Ovary (tissue), 9 donors: ENCODE data around the gene GALNTL6. TPM values are rescaled to one million over a fixed set of nuclear protein-coding genes. Genes with fewer than 3 reads are reported as not detected.

ENCODE experiments used
- DNase-seq, 5 donors: peaks; one replicate each; pipeline ENCODE4 v3.0.0-alpha.2; 2019 to 2020
- H3K27ac ChIP-seq, 2 donors: fragments of 200-600 bp; one replicate each; pipeline versions ENCODE4 v1.5.1 to v1.8.0; 2019 to 2022
- H3K27me3 ChIP-seq: fragments of 200-600 bp; one replicate; pipeline ENCODE4 v1.8.0; 2022
- H3K36me3 ChIP-seq: fragments of 200-600 bp; sonication (generic); one replicate; pipeline ENCODE4 v1.5.1; 2019
- H3K4me1 ChIP-seq: one replicate; pipeline ENCODE4 v1.8.1; 2013; ENCODE audit warnings: mild to moderate bottlenecking, moderate library complexity; ENCODE audit not compliant: insufficient read depth
- H3K4me3 ChIP-seq: fragments of 200-600 bp; sonication (generic); one replicate; pipeline ENCODE4 v1.5.1; 2017
- H3K9me3 ChIP-seq, 2 donors: fragments of 200-600 bp in 1 of 2; sonication (generic) in 1 of 2; one replicate each; pipeline versions ENCODE4 v1.5.1 to v1.8.1; 2013 to 2019; ENCODE audit warnings: mild to moderate bottlenecking in 1 of 2, moderate library complexity in 1 of 2
- EP300 ChIP-seq: sonication (generic); formaldehyde crosslinking; IDR thresholded peaks from one replicate; pipeline ENCODE4 v1.6.1; 2017; ENCODE audit warnings: antibody characterized with exemption
- POLR2A ChIP-seq: fragments of 450-650 bp; IDR thresholded peaks from one replicate; pipeline ENCODE4 v1.6.1; 2017; ENCODE audit warnings: antibody characterized with exemption, mild to moderate bottlenecking, moderate library complexity
- WGBS, 3 donors: extraction: QIAGEN DNeasy Blood & Tissue Kit in 1 of 3; methylation state at CpG; one replicate each; pipeline versions ENCODE4 v1.1.5 to v1.1.7; 2013 to 2017; 5-methylcytosine and 5-hydroxymethylcytosine counted together
- intact Hi-C, 4 donors: fragments of 100-400 bp; cut with DNase I; formaldehyde crosslinking; loops; one replicate each; pipeline versions ENCODE4 v1.11.0 to v1.15.1; 2022 to 2023
- polyA plus RNA-seq, 2 donors: library from polyadenylated mRNA; stranded (reverse); fragments of 200-250 nt in 1 of 2; fragments of 350-450 nt in 1 of 2; fragmentation: Illumina TruSeq in 1 of 2; extraction: RNeasy Lipid Tissue Mini Kit (QIAGEN cat#74804) in 1 of 2; gene quantifications; one replicate each; pipeline ENCODE4 v1.2.3, GENCODE V29; 2013 to 2014
- total RNA-seq, 7 donors: library from RNA; depleted of rRNA in 2 of 7; stranded (reverse); fragments of >200 nt in 2 of 7; fragmentation: NEBNext Ultra II Directional in 3 of 7; extraction: Animal tissue kit (Norgen Biotek cat#: 25700) in 3 of 7; gene quantifications; one replicate each; pipeline versions ENCODE4 v1.1.0 to v1.2.4, GENCODE V29; 2016 to 2023
- TF ChIP-seq, protein P1 (sequence below), 3 donors: fragments of 450-650 bp in 2 of 3; fragments of 200-600 bp in 1 of 3; IDR thresholded peaks; one replicate each; pipeline versions ENCODE4 v1.5.1 to v1.8.0; 2016 to 2022; ENCODE audit warnings: antibody characterized with exemption in 3 of 3, mild to moderate bottlenecking in 1 of 3
- donor health status: DM: no; HTN: no; CAD: no; lungs with moderate emphysema.
- donor health status: DM: no; HTN: no; CAD: no.
- donor health status: Bipolar disorder and iron deficiency.
- donor health status: DM: yes; HTN: yes; CAD: no.
- donor health status: DM: no; HTN: no; CAD: no.
- donor health status: DM: yes; HTN: yes; CAD: no.

GALNTL6 gene
- total and polyA plus RNA-seq, 9 donors: 0.11 to 1.8 TPM; not detected in 7

DNA sequence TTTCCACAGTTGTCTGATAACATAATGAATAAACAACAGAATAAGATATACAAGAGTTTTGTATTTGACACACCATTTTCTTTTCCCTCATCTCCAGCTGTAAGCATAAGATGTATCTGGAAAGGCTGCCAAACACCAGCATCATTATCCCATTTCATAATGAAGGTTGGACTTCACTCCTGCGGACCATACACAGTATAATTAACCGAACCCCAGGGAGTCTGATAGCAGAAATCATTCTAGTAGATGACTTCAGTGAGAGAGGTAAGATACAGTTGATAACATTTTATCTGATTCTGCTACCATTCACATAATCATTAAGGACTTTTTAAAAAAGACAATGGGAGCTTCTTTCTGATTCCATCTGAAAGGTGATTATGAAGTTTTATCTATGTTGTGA, 535.2 kb downstream of the GALNTL6 start:
- no peak overlapping the region for H3K27ac ChIP-seq
- no peaks in the 10 kb centered on the region for H3K9me3 ChIP-seq
- no peaks in the 10 kb centered on the region for H3K4me1 ChIP-seq
- no peaks in the 10 kb centered on the region for H3K27me3 ChIP-seq
- intact Hi-C loops: no loop called here
- 59 to 80% (median 68%) methylated on average over 2 of the region's 2 CpGs for WGBS, 3 donors
- H3K4me3 ChIP-seq: no peak overlapping the region
- no peaks in the 10 kb centered on the region for H3K36me3 ChIP-seq
- TF ChIP-seq, protein P1, sequence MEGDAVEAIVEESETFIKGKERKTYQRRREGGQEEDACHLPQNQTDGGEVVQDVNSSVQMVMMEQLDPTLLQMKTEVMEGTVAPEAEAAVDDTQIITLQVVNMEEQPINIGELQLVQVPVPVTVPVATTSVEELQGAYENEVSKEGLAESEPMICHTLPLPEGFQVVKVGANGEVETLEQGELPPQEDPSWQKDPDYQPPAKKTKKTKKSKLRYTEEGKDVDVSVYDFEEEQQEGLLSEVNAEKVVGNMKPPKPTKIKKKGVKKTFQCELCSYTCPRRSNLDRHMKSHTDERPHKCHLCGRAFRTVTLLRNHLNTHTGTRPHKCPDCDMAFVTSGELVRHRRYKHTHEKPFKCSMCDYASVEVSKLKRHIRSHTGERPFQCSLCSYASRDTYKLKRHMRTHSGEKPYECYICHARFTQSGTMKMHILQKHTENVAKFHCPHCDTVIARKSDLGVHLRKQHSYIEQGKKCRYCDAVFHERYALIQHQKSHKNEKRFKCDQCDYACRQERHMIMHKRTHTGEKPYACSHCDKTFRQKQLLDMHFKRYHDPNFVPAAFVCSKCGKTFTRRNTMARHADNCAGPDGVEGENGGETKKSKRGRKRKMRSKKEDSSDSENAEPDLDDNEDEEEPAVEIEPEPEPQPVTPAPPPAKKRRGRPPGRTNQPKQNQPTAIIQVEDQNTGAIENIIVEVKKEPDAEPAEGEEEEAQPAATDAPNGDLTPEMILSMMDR (IDR thresholded peaks at IDR 0.05): no peak
- TF ChIP-seq EP300: no peak
- no peak for TF ChIP-seq POLR2A
- no peak for DNase-seq

DNA sequence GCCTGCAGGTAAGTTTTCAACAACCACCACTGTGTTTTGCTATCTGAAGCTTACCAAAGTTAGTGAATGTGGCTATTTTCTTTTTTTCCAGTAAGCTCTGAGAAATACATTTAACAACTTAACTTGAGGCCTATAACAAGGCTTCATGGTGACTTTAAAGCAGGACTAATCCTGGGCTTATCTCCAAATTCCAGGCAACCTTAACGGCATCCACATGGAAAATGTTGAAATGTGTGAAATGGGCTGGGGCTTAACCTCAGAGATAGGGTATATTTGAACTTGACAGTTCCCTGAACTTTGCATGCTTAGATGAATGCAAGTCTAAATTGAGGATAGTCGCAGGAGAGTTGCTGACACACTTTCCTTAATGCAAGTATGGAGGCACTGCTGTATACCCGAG, 539.2 kb downstream of the GALNTL6 start:
- TF ChIP-seq, protein P1 (IDR thresholded peaks at IDR 0.05): no peak
- TF ChIP-seq EP300 (no peak), POLR2A (no peak)
- H3K4me1 ChIP-seq: no peaks in the 10 kb centered on the region
- H3K27me3 ChIP-seq: no peaks in the 10 kb centered on the region
- H3K36me3 ChIP-seq: no peaks in the 10 kb centered on the region
- intact Hi-C loops: no loop called here
- H3K9me3 ChIP-seq: no peaks in the 10 kb centered on the region
- no peak for DNase-seq
- 44 to 50% (median 47%) methylated on average over 3 of the region's 3 CpGs for WGBS, 3 donors
- H3K27ac ChIP-seq: no peak overlapping the region
- no peak overlapping the region for H3K4me3 ChIP-seq

GRCh38 chr4:172356016-172356415, 542.8 kb downstream of the GALNTL6 start:
- intact Hi-C loops: no loop called here
- no peak overlapping the region for H3K4me3 ChIP-seq
- no peak for DNase-seq
- H3K9me3 ChIP-seq: no peaks in the 10 kb centered on the region
- 23 to 27% (median 24%) methylated on average over 1 of the region's 1 CpG for WGBS, 3 donors
- H3K4me1 ChIP-seq: no peaks in the 10 kb centered on the region
- H3K36me3 ChIP-seq: no peaks in the 10 kb centered on the region
- H3K27ac ChIP-seq: no peak overlapping the region
- no peaks in the 10 kb centered on the region for H3K27me3 ChIP-seq
- TF ChIP-seq POLR2A: no peak
- TF ChIP-seq EP300: no peak
- TF ChIP-seq, protein P1 (IDR thresholded peaks at IDR 0.05): no peak

DNA sequence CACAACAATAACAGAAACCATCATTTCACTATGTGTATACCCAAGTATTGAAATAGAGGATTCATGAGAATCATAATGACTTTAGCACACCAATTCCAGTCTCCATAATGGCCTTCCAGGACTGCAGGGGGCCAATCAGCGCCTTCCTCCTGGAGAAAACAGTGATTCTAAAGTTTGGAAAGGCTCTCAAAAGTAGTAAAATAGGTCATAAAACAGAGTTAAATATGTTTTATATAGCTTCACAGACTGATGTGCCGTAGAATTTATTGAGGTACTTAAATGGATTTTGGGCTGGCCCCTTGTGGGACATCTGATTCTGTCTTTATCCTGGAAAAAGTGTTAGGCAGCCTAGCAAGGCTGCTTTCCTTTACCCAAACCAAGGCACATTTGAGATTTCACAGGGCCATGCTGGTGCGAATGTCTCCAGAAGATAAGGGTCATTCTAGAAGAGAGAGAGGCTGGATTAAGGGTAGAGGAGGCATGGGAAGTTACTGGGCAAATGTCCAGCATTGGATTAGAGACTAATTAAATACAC, 543.9 kb downstream of the GALNTL6 start:
- WGBS, 3 donors: 53 to 66% (median 63%) methylated on average over 3 of the region's 3 CpGs
- no peak for TF ChIP-seq POLR2A
- TF ChIP-seq EP300: no peak
- TF ChIP-seq, protein P1 (IDR thresholded peaks at IDR 0.05): no peak
- H3K27ac ChIP-seq: no peak overlapping the region
- DNase-seq: no peak
- H3K4me3 ChIP-seq: no peak overlapping the region
- no peaks in the 10 kb centered on the region for H3K9me3 ChIP-seq
- H3K36me3 ChIP-seq: no peaks in the 10 kb centered on the region
- intact Hi-C loops: no loop called here
- no peaks in the 10 kb centered on the region for H3K4me1 ChIP-seq
- no peaks in the 10 kb centered on the region for H3K27me3 ChIP-seq
